Stimulated activated naive CD8-positive, alpha-beta T cell treated with anti-CD3 and anti-CD28 coated beads, Interleukin-15, amount 100 ng/mL, for 72 hours (primary cell): ENCODE measurements around the gene ZFYVE19.

Source experiments
- ATAC-seq: fragments of 150-1000 bp; cut with Tn5 transposase; 2 replicates; pipeline ENCODE4 v1.10.0; 2021; ENCODE audit warnings: mild to moderate bottlenecking, moderate library complexity
- DNase-seq, 2 donors: peaks; one replicate each; pipeline ENCODE4 v3.0.0; 2021 to 2022
- H3K27ac Mint-ChIP-seq, 2 donors: one replicate each; pipeline ENCODE4 v1.8.0; 2022; ENCODE audit warnings: mild to moderate bottlenecking in 2 of 2, mixed read lengths in 2 of 2, moderate library complexity in 2 of 2
- H3K27me3 Mint-ChIP-seq: one replicate; pipeline ENCODE4 v1.8.0; 2022; ENCODE audit warnings: mixed read lengths
- H3K4me1 Mint-ChIP-seq: one replicate; pipeline ENCODE4 v1.8.0; 2022; ENCODE audit warnings: mild to moderate bottlenecking, mixed read lengths
- H3K4me3 Mint-ChIP-seq, 2 donors: one replicate each; pipeline ENCODE4 v1.8.0; 2022; ENCODE audit warnings: mild to moderate bottlenecking in 2 of 2, mixed read lengths in 2 of 2, moderate library complexity in 1 of 2
- H3K9me3 Mint-ChIP-seq, 2 donors: one replicate each; pipeline ENCODE4 v1.8.0; 2022; ENCODE audit warnings: mixed read lengths in 2 of 2

The ZFYVE19 gene, protein sequence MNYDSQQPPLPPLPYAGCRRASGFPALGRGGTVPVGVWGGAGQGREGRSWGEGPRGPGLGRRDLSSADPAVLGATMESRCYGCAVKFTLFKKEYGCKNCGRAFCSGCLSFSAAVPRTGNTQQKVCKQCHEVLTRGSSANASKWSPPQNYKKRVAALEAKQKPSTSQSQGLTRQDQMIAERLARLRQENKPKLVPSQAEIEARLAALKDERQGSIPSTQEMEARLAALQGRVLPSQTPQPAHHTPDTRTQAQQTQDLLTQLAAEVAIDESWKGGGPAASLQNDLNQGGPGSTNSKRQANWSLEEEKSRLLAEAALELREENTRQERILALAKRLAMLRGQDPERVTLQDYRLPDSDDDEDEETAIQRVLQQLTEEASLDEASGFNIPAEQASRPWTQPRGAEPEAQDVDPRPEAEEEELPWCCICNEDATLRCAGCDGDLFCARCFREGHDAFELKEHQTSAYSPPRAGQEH

DNA sequence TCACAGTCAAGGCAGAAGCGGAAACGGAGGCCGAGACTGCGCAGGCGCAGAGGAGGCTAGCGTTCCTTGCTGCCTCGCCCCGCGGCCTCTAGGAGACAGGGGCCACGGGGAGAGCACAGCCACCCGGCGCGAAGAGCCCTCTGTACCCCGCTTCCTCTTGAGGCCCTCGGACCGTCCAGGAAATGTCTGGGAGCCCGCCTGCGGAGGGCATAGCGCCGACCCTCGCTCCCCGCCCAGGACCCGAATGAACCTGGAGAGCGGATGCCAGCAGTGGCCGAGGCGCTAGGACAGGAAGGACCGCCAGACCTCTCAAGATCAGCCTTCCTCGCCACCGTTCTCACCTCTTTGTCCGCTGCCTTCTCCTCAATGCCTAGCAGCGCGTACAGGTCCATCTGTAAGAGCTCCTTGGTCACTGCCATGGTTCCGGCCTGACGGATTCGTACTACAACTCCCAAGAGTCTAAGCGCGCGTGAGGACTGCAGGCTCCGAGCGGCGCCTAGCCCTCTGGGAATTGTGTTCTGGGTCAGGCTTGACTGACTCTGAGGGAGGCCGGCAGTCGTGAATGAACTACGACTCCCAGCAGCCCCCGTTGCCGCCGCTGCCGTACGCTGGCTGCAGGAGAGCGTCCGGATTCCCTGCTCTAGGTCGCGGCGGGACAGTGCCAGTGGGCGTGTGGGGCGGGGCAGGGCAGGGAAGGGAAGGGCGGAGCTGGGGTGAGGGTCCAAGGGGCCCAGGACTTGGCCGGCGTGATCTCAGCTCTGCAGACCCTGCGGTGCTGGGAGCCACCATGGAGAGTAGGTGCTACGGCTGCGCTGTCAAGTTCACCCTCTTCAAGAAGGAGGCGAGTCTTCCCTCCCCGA is at the start of gene ZFYVE19, which contains the start of gene DNAJC17:
Gene ZFYVE19 (plus strand): TSS at position 62 of the 860 bp plus-strand sequence. CDS start 501 bp downstream, at position 563.
Gene DNAJC17 (minus strand): TSS at position 446 of the 860 bp plus-strand sequence. CDS start 27 bp downstream, at position 419.
- H3K4me1 Mint-ChIP-seq, result peaks cover 24% of the 10 kb centered on the region
- H3K27ac Mint-ChIP-seq, result peak within 1 kb of the TSS; percentile 97 to 100
- DNase-seq, result peak; percentile 90 to 95

DNA sequence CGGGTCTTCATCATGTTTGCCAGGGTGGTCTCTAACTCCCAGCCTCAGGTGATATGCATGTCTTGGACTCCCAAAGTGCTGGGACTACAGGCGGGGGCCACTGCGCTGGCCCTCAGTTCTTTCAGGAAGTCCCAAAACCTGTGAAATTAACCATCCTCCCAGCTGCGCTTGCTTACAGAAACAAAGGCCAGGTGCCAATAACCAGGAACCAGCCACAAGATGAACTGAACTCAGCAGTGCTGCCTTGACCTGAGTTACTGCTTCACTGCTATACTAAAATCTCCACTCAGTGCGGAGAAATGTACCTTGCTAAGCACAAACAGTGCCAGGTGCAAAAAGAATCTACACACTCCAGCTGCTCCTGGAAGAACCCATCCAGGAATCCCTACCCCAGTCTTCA is 46.9 kb upstream of the ZFYVE19 start:
- no peak for ATAC-seq
- Mint-ChIP-seq H3K4me3 (no peak overlapping the region), H3K4me1 (peaks cover 33% of the 10 kb centered on the region), H3K27ac (no peak overlapping the region), H3K9me3 (no peaks in the 10 kb centered on the region), H3K27me3 (no peaks in the 10 kb centered on the region)
- no peak for DNase-seq

More for the DNA sequence above, at the start of gene ZFYVE19, which contains the start of gene DNAJC17:
- Mint-ChIP-seq H3K4me3 (peak within 1 kb of the TSS; percentile 95 to 100), H3K9me3 (no peaks in the 10 kb centered on the region), H3K27me3 (no peaks in the 10 kb centered on the region)
- peak; percentile 98 for ATAC-seq

DNA sequence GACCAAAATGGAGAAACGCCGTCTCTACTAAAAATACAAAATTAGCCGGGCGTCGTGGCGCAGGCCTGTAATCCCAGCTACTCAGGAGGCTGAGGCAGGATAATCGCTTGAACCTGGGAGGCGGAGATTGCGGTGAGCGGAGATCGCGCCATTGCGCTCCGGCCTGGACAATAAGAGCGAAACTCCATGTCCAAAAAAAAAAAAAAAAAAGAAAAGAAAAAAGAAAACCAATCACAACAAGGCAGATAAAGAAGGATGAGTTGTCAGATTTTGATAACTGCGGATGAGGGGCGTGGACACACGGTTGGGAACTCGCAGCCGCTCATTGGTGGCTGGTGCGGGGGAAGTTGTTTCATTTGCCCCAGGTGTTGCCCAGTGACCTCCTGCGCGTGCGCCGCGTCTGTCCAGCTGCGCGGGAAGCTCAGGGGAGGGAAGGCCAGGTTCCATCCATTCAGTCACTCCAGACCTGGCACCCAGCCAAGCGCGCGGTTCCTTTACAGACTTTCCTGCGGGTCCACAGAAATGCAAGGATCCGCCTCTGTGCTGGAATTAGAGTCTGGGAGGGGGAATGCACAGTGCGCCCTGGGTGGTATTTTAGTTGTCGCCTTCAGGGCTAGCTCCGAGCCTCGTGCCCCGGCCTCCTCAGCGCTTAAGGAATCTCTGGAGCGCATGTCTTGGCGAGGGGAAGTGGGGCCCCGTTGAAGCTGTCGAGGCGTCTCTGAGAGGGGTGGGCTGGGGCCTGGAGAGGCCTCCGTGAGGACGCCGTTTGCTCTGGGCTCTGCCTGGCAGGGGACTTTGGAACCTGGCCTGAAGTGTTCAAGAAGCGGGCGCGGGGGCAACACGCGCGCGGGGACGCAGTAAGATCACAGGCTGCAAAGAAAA is 43.7 kb upstream of the ZFYVE19 start:
- DNase-seq (peak in 1 of 2 donors; percentile 55), ATAC-seq (peak; percentile 23)
- Mint-ChIP-seq H3K27ac (peak overlapping the region; percentile 76 to 94), H3K4me3 (peak overlapping the region; percentile 94 to 95), H3K4me1 (peaks cover 56% of the 10 kb centered on the region), H3K9me3 (no peaks in the 10 kb centered on the region), H3K27me3 (no peaks in the 10 kb centered on the region)

DNA sequence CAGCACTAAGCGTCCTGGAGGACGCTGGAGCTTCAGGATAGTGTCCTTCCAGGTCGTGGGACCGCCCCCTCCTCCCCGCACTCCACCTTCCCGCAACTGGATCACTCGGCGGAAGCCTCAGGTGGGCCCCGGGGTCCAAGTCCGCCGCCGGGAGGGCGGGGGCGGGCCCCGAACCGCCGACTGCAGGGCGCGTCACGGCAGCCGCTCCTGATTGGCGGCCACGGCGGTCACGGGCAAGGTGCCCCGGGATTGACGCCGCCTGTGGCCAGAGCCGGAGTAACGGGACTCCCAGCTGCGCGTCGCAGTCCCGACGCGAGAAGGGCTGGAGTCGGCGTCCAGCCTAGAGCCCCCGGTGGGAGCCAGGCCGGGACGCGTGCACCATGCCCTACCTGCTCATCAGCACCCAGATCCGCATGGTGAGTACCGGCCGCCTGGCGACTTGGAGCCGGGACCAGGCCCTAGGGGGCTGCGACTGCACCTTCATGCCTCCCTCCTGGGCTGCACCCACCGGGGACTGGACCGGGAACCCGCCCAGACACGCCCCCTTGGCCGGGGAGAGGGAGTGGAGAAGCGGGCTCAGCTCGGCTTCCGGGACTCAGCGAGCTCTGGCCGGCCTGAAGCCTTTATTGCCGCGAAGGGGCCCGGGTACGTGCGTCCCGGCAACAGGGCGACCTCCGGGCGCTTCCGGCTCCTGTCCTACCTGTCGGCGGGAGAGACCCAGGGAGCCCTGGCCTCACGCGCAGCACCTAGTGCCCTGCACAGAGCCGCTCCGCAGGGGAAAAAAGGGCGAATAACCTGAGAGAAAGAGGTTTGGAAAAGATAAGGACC is 42.9 kb upstream of the ZFYVE19 start, which contains the start of gene GCHFR:
Gene GCHFR (plus strand): TSS at position 268 of the 828 bp plus-strand sequence. CDS start 113 bp downstream, at position 381.
- H3K4me3 Mint-ChIP-seq, result peak within 1 kb of the TSS; percentile 94 to 95
- H3K27ac Mint-ChIP-seq, result peak within 1 kb of the TSS; percentile 76 to 94
- peaks cover 64% of the 10 kb centered on the region for H3K4me1 Mint-ChIP-seq
- peak; percentile 68 for ATAC-seq
- no peaks in the 10 kb centered on the region for H3K9me3 Mint-ChIP-seq
- no peaks in the 10 kb centered on the region for H3K27me3 Mint-ChIP-seq
- peak; percentile 74 to 79 for DNase-seq

DNA sequence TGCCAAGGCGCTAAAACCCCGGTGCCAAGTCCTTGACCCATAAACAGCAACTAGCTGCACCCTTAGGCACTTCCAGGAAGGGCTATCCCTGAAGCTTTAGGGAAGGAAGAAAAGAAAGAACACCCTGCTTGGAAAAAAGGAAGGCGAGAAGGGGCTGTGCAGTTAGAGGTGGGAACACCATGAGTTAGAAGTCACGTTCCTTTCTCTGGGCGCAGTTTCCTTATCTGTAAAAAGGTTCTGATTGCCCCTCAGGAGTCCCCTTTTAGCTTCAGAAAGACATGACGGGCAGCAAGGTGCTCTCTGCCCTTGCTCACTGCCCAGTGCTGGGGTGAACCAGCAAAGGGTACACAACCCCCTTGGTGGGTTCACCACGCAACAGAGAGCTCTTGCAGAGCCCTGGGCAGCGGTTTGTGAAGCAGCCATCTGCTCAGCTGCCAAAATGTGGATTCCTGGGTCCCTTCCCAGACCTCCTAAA is 42.2 kb upstream of the ZFYVE19 start:
- Mint-ChIP-seq H3K9me3 (no peaks in the 10 kb centered on the region), H3K4me3 (peak overlapping the region; percentile 94 to 95), H3K27me3 (no peaks in the 10 kb centered on the region), H3K27ac (peak overlapping the region in 1 of 2 donors; percentile 19), H3K4me1 (peaks cover 71% of the 10 kb centered on the region)
- DNase-seq (no peak), ATAC-seq (no peak)

DNA sequence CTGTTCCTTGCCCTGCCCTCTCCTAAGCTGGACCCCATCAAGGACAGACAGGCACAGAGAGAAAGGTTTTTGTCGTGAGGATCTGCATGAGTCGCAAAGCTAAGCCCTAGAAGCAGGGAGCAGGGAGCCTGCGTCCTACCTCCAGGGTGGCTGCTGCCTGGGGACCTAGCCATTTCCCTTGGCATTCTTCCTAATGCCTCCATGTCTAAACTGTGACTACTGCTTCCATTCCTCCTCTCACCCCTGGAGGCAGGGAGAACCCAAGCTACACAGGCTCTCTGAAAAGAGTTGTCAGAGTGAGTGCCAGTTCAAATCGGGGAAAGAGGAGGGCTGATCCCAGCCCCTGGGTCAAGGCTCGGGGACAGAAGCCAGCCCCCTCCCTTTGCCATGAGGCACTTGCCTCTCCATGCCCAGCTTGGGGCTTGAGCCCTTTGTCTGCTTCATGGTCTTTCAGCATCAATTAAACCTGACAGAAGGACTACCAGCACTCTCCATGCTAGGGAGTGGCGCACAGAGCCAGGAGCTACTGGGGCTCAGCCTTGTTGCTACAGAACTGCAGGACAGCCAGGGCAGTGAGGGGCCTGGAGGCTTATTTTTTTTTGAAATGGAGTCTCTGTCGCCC is 40.6 kb upstream of the ZFYVE19 start:
- H3K9me3 Mint-ChIP-seq, result no peaks in the 10 kb centered on the region
- no peak for ATAC-seq
- H3K27me3 Mint-ChIP-seq, result no peaks in the 10 kb centered on the region
- peaks cover 87% of the 10 kb centered on the region for H3K4me1 Mint-ChIP-seq
- DNase-seq, result no peak
- no peak overlapping the region for H3K27ac Mint-ChIP-seq
- H3K4me3 Mint-ChIP-seq, result peak overlapping the region; percentile 22 to 94

DNA sequence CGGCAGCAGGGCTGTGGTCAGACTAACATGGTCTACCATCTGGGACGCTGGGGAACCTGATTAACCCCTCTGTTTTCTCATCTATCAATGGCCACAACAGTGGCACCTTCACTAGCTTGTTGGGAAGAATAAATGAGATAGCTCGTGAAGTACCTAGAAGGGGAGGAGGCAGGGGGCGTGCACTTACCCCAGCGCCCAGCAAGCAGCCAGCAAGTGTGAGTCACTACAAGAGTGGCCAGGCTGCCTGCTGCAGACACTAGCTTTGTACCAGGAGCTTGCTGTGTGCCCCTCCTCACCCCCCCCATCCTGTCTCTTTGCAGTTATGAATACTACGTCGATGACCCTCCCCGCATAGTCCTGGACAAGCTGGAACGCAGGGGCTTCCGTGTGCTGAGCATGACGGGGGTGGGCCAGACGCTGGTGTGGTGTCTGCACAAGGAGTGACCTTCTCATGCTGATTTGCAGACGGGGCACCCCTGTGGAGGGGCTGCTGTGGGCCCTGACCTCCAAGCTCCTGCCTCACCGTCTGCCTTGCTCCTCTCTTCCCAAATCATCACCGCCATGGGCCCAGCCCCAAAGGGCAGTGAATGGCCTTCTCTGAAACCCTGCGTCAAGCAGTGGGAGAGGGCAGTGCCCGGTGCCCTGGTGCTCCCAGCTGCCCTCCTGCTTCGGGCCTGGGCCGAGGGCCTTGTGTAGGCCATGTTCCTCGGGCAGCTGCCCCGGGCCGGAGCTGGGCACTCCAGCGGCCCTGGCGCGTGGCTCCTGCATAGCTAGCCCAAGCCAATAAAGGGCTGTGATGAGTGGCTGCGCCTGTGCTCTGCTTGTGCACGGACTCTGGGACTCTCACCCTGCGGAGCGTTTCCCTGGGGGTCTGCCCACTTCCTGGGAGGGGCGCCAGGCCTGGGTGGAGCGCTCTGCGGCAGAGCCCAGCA is 39.7 kb upstream of the ZFYVE19 start:
- peak overlapping the region in 1 of 2 donors; percentile 48 for H3K27ac Mint-ChIP-seq

DNA sequence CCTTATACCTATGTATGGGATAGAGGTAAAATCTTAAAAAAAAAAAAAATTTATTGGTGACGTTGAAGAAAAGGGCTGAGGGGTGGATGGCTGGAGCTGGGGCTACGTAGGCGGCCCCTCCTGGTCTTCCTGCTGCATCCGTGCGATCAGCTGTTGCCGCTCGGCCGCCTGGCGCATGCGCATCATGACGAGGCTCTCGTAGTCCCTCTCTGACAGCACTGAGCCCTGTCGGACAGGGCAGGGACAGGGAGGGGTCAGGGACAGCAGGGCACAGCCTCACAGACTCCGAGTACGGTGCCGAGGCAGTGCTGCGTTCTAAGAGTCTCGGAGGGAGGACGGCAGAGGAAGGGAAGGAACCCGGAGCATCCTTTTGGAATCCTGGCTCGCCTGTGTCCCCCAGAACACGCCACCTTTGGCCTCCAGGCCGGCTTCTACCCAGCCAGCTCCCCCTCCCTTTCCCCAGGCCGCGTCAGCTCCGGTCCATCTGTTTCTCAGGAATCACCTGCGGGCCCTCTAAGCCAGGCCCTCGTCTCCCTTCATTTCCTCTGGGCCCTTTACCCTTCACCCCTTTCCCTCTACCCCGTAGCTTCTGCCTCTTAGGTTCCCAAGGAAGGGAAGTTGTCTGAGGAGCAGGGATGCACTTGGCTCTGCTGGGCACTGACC is 38.9 kb upstream of the ZFYVE19 start:
- Mint-ChIP-seq H3K27ac (peak overlapping the region in 1 of 2 donors; percentile 95), H3K4me1 (peaks cover 83% of the 10 kb centered on the region)

More for the DNA sequence above, 39.7 kb upstream of the ZFYVE19 start:
- Mint-ChIP-seq H3K4me3 (no peak overlapping the region), H3K9me3 (no peaks in the 10 kb centered on the region), H3K27me3 (no peaks in the 10 kb centered on the region), H3K4me1 (peaks cover 88% of the 10 kb centered on the region)
- ATAC-seq (no peak), DNase-seq (no peak)

DNA sequence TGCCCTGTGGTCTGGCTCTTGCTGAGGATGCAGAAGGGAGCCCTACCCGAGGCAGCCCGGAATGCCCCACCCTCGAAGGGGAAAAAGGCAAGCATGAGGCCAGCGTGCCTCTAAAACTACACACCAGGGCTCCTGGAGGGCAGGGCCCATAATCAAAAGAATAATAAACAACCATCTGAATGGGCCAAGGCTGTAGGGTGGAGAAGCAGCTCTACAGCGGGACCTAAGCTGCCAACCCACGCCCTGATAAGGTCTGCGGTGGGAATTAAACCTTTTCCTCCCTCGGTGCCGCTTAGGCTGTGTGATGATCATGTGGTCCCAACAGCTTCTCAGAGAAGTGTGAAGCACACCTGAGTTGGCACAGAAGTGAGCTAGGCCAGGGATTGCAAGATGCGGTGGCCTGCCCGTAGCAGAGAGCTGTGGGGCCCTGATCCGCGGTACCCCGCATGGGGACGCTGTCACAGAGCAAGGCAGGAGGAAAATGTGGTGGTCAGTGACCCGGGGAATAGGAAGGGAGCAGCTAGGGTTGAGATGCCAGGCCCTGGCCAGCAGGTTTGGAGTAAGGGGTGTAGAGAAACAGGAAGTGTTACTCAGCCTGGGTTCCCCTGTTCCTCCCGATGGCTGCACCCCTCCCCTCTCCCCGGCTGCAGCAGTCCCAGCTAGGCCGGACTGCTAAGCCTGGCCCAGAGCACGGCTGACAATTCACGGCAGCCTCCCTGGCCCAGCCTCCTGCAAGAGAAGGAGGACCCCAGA is 38.2 kb upstream of the ZFYVE19 start:
- DNase-seq, result no peak
- peak overlapping the region; percentile 74 to 85 for H3K4me3 Mint-ChIP-seq
- H3K9me3 Mint-ChIP-seq, result no peaks in the 10 kb centered on the region
- H3K27me3 Mint-ChIP-seq, result no peaks in the 10 kb centered on the region
- peaks cover 76% of the 10 kb centered on the region for H3K4me1 Mint-ChIP-seq
- ATAC-seq, result peak; percentile 3
- H3K27ac Mint-ChIP-seq, result peak overlapping the region; percentile 95 to 96

More for the DNA sequence above, 38.9 kb upstream of the ZFYVE19 start:
- ATAC-seq, result no peak
- no peak for DNase-seq
- H3K9me3 Mint-ChIP-seq, result no peaks in the 10 kb centered on the region
- H3K4me3 Mint-ChIP-seq, result peak overlapping the region in 1 of 2 donors; percentile 74
- H3K27me3 Mint-ChIP-seq, result no peaks in the 10 kb centered on the region

DNA sequence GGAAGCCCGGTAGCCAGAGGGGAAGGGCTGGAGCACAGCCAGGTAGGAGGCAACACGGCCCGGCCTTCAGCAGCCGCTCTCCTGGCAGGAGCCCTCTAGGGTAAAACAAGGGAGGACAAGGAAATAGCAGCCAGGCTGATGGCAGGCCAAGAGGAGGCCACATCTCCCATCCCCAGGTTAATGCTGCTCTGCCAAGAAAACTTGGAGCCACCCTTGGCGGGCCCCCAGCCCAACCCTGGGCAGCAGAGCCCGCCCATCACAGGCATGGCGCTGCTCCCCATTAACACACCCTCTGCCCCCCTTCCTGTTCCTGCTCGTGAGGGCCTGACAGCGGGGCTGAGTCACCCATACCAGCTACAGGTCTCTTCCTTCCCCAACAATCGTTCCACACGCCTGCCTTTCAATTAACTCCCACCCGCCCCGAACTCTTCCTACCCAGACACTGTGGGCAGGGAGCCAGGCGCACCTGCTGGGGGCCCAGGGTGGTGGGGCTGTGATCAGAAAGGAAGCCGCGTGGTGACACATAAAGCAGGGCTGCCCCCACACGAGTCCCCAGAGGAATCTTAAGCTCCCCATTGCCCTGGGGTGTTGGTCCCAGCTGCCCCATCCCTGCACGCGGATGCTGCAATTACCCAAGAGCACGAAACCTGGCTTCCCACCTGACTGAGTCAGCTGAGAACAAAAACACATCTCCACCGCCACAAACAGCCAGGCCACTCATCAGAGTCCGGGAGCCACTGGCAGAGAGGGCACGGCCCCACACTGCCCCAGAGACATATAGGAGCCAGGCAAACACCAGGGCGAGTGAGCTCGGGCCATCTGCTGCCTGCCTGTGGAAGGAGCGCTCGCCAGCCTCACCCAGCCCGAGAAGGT is 37.4 kb upstream of the ZFYVE19 start, which contains the start of gene C15orf62:
Gene C15orf62 (plus strand): TSS at position 707 of the 873 bp plus-strand sequence. CDS start 516 bp downstream, outside the sequence.
- Mint-ChIP-seq H3K4me3 (peak within 1 kb of the TSS; percentile 74 to 85), H3K4me1 (peaks cover 69% of the 10 kb centered on the region), H3K27me3 (no peaks in the 10 kb centered on the region), H3K27ac (peak within 1 kb of the TSS; percentile 95 to 96), H3K9me3 (no peaks in the 10 kb centered on the region)
- peak; percentile 55 to 76 for DNase-seq
- ATAC-seq, result peak; percentile 73
